OCI-LY3 (cell line): ENCODE data around the gene ALS2CL.

Source experiments
- EZH2phosphoT487 ChIP-seq: fragments of 200-600 bp; shearing (Covaris generic); IDR thresholded peaks from 2 replicates; pipeline ENCODE4 v1.6.1; 2018; ENCODE audit warnings: antibody characterized with exemption, mixed run types, low read depth
- TF ChIP-seq, protein P1 (sequence below): fragments of 200-600, 300-600 bp; sonication (generic); IDR thresholded peaks from 2 replicates; pipeline ENCODE4 v1.5.1; 2014; ENCODE audit warnings: antibody characterized with exemption, low read length, low read depth

DNA sequence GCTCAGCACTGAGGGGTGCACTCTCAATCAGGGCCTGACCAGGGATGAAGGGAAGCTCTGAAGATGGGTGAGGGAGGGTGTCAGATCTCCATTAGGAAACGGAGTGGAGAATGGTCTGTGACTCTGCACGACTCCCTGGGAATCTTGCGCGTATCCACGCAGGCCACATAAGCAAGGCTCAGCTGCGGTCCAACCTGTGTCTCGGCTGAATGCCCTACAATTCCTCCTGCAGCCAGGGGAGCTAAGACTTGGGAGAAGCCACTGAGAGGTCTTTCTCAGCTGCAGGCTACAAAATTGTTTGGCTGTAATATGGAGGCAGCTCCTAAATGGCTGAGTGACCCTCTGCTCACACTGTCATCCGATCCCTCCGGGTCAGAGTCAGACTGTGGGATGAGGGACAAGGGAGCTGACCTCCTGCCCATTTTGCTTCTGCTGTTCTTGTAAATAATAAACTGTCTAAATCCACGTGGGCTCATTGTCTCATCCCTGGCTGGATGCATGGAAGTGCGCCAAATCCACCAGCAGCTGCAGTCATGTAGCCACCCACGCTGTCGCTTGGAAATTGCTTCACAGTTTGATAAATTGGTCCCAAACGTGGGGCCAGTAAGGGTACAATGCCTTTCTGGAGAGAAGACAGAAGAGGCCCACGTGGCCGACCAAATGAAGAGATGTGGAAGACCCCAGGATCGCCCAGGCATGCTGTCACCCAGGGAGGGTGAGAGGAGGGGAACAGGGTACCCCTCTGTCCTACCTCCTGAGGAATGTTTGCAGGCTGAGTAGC is 30.5 kb downstream of the ALS2CL start:
- TF ChIP-seq, protein P1, sequence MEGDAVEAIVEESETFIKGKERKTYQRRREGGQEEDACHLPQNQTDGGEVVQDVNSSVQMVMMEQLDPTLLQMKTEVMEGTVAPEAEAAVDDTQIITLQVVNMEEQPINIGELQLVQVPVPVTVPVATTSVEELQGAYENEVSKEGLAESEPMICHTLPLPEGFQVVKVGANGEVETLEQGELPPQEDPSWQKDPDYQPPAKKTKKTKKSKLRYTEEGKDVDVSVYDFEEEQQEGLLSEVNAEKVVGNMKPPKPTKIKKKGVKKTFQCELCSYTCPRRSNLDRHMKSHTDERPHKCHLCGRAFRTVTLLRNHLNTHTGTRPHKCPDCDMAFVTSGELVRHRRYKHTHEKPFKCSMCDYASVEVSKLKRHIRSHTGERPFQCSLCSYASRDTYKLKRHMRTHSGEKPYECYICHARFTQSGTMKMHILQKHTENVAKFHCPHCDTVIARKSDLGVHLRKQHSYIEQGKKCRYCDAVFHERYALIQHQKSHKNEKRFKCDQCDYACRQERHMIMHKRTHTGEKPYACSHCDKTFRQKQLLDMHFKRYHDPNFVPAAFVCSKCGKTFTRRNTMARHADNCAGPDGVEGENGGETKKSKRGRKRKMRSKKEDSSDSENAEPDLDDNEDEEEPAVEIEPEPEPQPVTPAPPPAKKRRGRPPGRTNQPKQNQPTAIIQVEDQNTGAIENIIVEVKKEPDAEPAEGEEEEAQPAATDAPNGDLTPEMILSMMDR: no peak
- TF ChIP-seq EZH2phosphoT487: no peak
